ENCODE measurements around the gene B4GALT4. TPM values are rescaled to one million over a fixed set of nuclear protein-coding genes. Genes with fewer than 3 reads are reported as not detected.

The B4GALT4 gene
- total and polyA plus RNA-seq, 2 of the 8 experiments (the other 6 are each of a cell fraction or from before 2014, with no cell fraction given) = 14.6 to 44.7 TPM

GRCh38 chr3:119223511-119223910 is 17.2 kb downstream of the B4GALT4 start:
- Histone ChIP-seq H2BK120ac (replicated peaks; ENCODE audit: low read depth, low read length) (no peak overlapping the region), H3K4me2 (ENCODE audit: insufficient read depth in 1 of 2, low read depth in 2 of 2, low read length in 2 of 2) (no peak overlapping the region), H3K18ac (ENCODE audit: extremely low read depth, low read length) (no peak overlapping the region), H4K8ac (ENCODE audit: extremely low read depth, insufficient read depth, low read length) (no peak overlapping the region), H2BK15ac (ENCODE audit: low read length) (no peak overlapping the region), H3K79me1 (ENCODE audit: low read depth, low read length) (peaks cover 5% of the 10 kb centered on the region; the same call in 1 of the 2 replicates), H3K56ac (replicated peaks; ENCODE audit: insufficient read length, low read depth, low read length) (no peak overlapping the region), H2BK12ac (ENCODE audit: low read depth, low read length) (no peak overlapping the region), H3K4me3 (ENCODE audit: extremely low read depth in 1 of 4, insufficient read depth in 2 of 4, low read depth in 3 of 4, low read length in 4 of 4) (no peak overlapping the region), H3K27ac (ENCODE audit: low read depth, low read length) (no peak overlapping the region), H3K23ac (ENCODE audit: insufficient read length) (no peak overlapping the region), H2AK5ac (ENCODE audit: low read depth, low read length) (no peak overlapping the region), H4K5ac (ENCODE audit: insufficient read length, low read depth, low read length) (no peak overlapping the region), H3K27me3 (replicated peaks in 1 of 4; ENCODE audit: control insufficient read depth in 3 of 4, extremely low read depth in 1 of 4, insufficient read depth in 3 of 4, low read length in 3 of 4) (no peaks in the 10 kb centered on the region), H3K9ac (replicated peaks in 1 of 4; ENCODE audit: extremely low read depth in 1 of 4, low read depth in 3 of 4, low read length in 3 of 4) (no peak overlapping the region), H3K4ac (replicated peaks; ENCODE audit: insufficient read length, low read depth, low read length) (no peak overlapping the region), H3K23me2 (ENCODE audit: low read depth, low read length) (no peaks in the 10 kb centered on the region), H3K9me3 (ENCODE audit: insufficient read depth in 2 of 2, low read depth in 1 of 2, low read length in 1 of 2) (no peaks in the 10 kb centered on the region), H4K91ac (replicated peaks; ENCODE audit: insufficient read length, low read length) (no peak overlapping the region), H3K79me2 (ENCODE audit: control insufficient read depth in 1 of 2, insufficient read depth in 2 of 2, low read length in 2 of 2) (no peaks in the 10 kb centered on the region), H2AFZ (ENCODE audit: low read length) (no peak overlapping the region), H3K4me1 (replicated peaks in 1 of 4; ENCODE audit: control insufficient read depth in 3 of 4, insufficient read depth in 4 of 4, low read length in 3 of 4) (no peaks in the 10 kb centered on the region), H2BK20ac (ENCODE audit: low read length) (no peak overlapping the region), H3K36me3 (ENCODE audit: control insufficient read depth in 2 of 4, insufficient read depth in 4 of 4, low read length in 3 of 4) (peaks cover 16 to 96% (median 63%) of the 10 kb centered on the region in 4 experiments), H2BK5ac (ENCODE audit: low read depth, low read length) (no peak overlapping the region), H3K14ac (ENCODE audit: insufficient read length) (no peak overlapping the region), H4K20me1 (replicated peaks in 1 of 2; ENCODE audit: control insufficient read depth in 1 of 2, insufficient read depth in 2 of 2, low read length in 2 of 2) (peaks cover 0 to 3% of the 10 kb centered on the region in 2 experiments)
- TF ChIP-seq NRF1 (IDR thresholded peaks at IDR 0.05; ENCODE audit: low read depth, low read length) (no peak), POLR2AphosphoS5 (IDR thresholded peaks at IDR 0.05; ENCODE audit: low read depth, low read length) (no peak), SUZ12 (IDR thresholded peaks at IDR 0.05; ENCODE audit: low read length) (no peak), CHD2 (IDR thresholded peaks at IDR 0.05; ENCODE audit: low read length) (no peak), RAD21 (IDR thresholded peaks at IDR 0.05 in 1 of 2, conservative IDR thresholded peaks at IDR 0.05 in 1 of 2; ENCODE audit: low read depth in 2 of 2, low read length in 2 of 2) (peak; percentile 4 to 39; a peak in 1 of 4 replicates), MAX (IDR thresholded peaks at IDR 0.05) (no peak), CTCF (IDR thresholded peaks at IDR 0.05; ENCODE audit: control extremely low read depth in 1 of 3, insufficient read depth in 1 of 3, low read depth in 1 of 3, low read length in 3 of 3) (peak in 2 of 3 experiments; percentile 30 to 33; a peak in 3 of 4 replicates), SIN3A (conservative IDR thresholded peaks at IDR 0.05 in 1 of 2, IDR thresholded peaks at IDR 0.05 in 1 of 2; ENCODE audit: low read depth in 1 of 2, low read length in 2 of 2) (no peak), E2F6 (IDR thresholded peaks at IDR 0.05) (no peak), BCL11A (IDR thresholded peaks at IDR 0.05; ENCODE audit: low read depth in 2 of 2, low read length in 2 of 2) (no peak)
- CTCF ChIA-PET (ENCODE audit: partially characterized antibody) = interaction anchor here (0.7 to 1.7 kb wide), 9 partner anchors 10 to 339 kb away, joined by 3 to 6 read pairs (median 4); no protein-coding TSS in a partner anchor
- 97% methylated on average over 5 of the region's 5 CpGs; no CpG with 5 or more reads in 1 of the 2 experiments for WGBS, 2 experiments (ENCODE audit: extremely low coverage in 1 of 2, insufficient coverage in 1 of 2, insufficient read length in 1 of 2, insufficient replicate concordance in 2 of 2, low coverage in 1 of 2, low lambda C conversion rate in 2 of 2, missing lambda C conversion rate in 1 of 2)
- DNase-seq (ENCODE audit: low read depth in 1 of 2, low spot score in 2 of 2) (no peak), FAIRE-seq (no peak)
- POLR2A ChIA-PET (ENCODE audit: partially characterized antibody) = interaction anchor here (0.8 kb wide), 1 partner anchor 17 kb away, joined by 3 read pairs; the partner anchor contains the start of gene B4GALT4
